GM19099 (cell line): ENCODE results near the gene ZMIZ1.

Source experiments
- POLR2A ChIP-seq: IDR thresholded peaks from 3 replicates; pipeline ENCODE4 v1.6.1; 2011; ENCODE audit warnings: low read depth; ENCODE audit not compliant: insufficient read length; ENCODE audit errors: extremely low read depth

ZMIZ1 gene

GRCh38 chr10:79203833-79204232, 135.1 kb downstream of the ZMIZ1 start:
- no peak for TF ChIP-seq POLR2A

GRCh38 chr10:79206300-79207095, 137.7 kb downstream of the ZMIZ1 start:
- no peak for TF ChIP-seq POLR2A

GRCh38 chr10:79207096-79207357, 138.3 kb downstream of the ZMIZ1 start:
- no peak for TF ChIP-seq POLR2A

- TF ChIP-seq POLR2A = no peak
Observed at GRCh38 chr10:79207726-79208125, 139.0 kb downstream of the ZMIZ1 start.

GRCh38 chr10:79208251-79208983, 139.7 kb downstream of the ZMIZ1 start:
- no peak for TF ChIP-seq POLR2A

- no peak for TF ChIP-seq POLR2A
Observed at GRCh38 chr10:79209340-79209739, 140.6 kb downstream of the ZMIZ1 start.

- no peak for TF ChIP-seq POLR2A
Observed at GRCh38 chr10:79209831-79210230, 141.1 kb downstream of the ZMIZ1 start.

GRCh38 chr10:79210672-79211071, 141.9 kb downstream of the ZMIZ1 start:
- no peak for TF ChIP-seq POLR2A

- no peak for TF ChIP-seq POLR2A
Observed at GRCh38 chr10:79211616-79212015, 142.8 kb downstream of the ZMIZ1 start.

- TF ChIP-seq POLR2A = no peak
Observed at GRCh38 chr10:79215531-79215930, 146.8 kb downstream of the ZMIZ1 start.

- TF ChIP-seq POLR2A = no peak
Observed at GRCh38 chr10:79219322-79219957, 150.7 kb downstream of the ZMIZ1 start.

- no peak for TF ChIP-seq POLR2A
Observed at GRCh38 chr10:79220307-79220706, 151.5 kb downstream of the ZMIZ1 start.

GRCh38 chr10:79221110-79222051, 152.6 kb downstream of the ZMIZ1 start:
- no peak for TF ChIP-seq POLR2A

- TF ChIP-seq POLR2A = no peak
Observed at GRCh38 chr10:79222186-79222585, 153.4 kb downstream of the ZMIZ1 start.

- TF ChIP-seq POLR2A = no peak
Observed at GRCh38 chr10:79223091-79224048, 154.6 kb downstream of the ZMIZ1 start.
